Smooth muscle cell (in vitro differentiated cells): Measurements from ENCODE around the gene FFAR3. TPM values are rescaled to one million over a fixed set of nuclear protein-coding genes. Genes with fewer than 3 reads are reported as not detected.

Source experiments
- DNase-seq: peaks from one replicate; lab custom pipeline; 2025; ENCODE audit not compliant: unreplicated experiment; lab: John Stamatoyannopoulos, UW
- H2AFZ ChIP-seq: fragments of 200-600 bp; sonication (generic); 2 replicates; pipeline ENCODE4 v1.6.0; 2016; ENCODE audit warnings: antibody characterized with exemption, low read depth, mild to moderate bottlenecking
- H3F3A ChIP-seq: fragments of 200-600 bp; sonication (generic); 2 replicates; pipeline ENCODE4 v1.6.0; 2017; ENCODE audit warnings: antibody characterized with exemption, low read depth
- H3K27ac ChIP-seq: fragments of 200-600 bp; sonication (generic); 2 replicates; pipeline ENCODE4 v1.5.1; 2016; ENCODE audit warnings: low read depth, mild to moderate bottlenecking
- H3K27me3 ChIP-seq: fragments of 200-600 bp; sonication (generic); 2 replicates; pipeline ENCODE4 v1.6.1; 2016; ENCODE audit warnings: low read depth, mild to moderate bottlenecking
- H3K36me3 ChIP-seq: fragments of 200-600 bp; sonication (generic); 2 replicates; pipeline ENCODE4 v1.5.1; 2016; ENCODE audit warnings: low read depth
- H3K4me1 ChIP-seq: fragments of 200-600 bp; sonication (generic); 2 replicates; pipeline ENCODE4 v1.5.1; 2016; ENCODE audit warnings: low read depth
- H3K4me2 ChIP-seq: fragments of 200-600 bp; sonication (generic); 2 replicates; pipeline ENCODE4 v1.6.0; 2016; ENCODE audit warnings: mild to moderate bottlenecking
- H3K4me3 ChIP-seq: fragments of 200-600 bp; sonication (generic); 2 replicates; pipeline ENCODE4 v1.5.1; 2016; ENCODE audit warnings: mild to moderate bottlenecking
- H3K79me2 ChIP-seq: fragments of 200-600 bp; sonication (generic); 2 replicates; pipeline ENCODE4 v1.6.0; 2016; ENCODE audit warnings: low read depth, mild to moderate bottlenecking
- H3K9ac ChIP-seq: fragments of 200-600 bp; sonication (generic); 2 replicates; pipeline ENCODE4 v1.6.0; 2016; ENCODE audit warnings: low read depth
- H3K9me3 ChIP-seq: fragments of 200-600 bp; sonication (generic); replicated peaks from 2 replicates; pipeline ENCODE4 v1.5.1; 2016; ENCODE audit warnings: low read depth
- H4K20me1 ChIP-seq: fragments of 200-600 bp; sonication (generic); 2 replicates; pipeline ENCODE4 v1.6.0; 2016; ENCODE audit warnings: low read depth
- WGBS: methylation state at CpG from one replicate; pipeline ENCODE4 v1.1.7; 2016; ENCODE audit warnings: low lambda C conversion rate; 5-methylcytosine and 5-hydroxymethylcytosine counted together
- polyA plus RNA-seq: library from polyadenylated mRNA; unstranded; fragments of >200 nt; fragmentation: Nextera tagmentation; extraction: Ambion mirVana; gene quantifications from 2 replicates; pipeline ENCODE4 v1.2.1, GENCODE V29; 2016
- total RNA-seq: library from RNA; depleted of rRNA; stranded (reverse); fragments of >200 nt; gene quantifications from 2 replicates; pipeline ENCODE4 v1.2.3, GENCODE V29; 2014
- TF ChIP-seq, protein P1 (sequence below): fragments of 200-600 bp; sonication (generic); IDR thresholded peaks from 2 replicates; pipeline ENCODE4 v1.5.1; 2017; ENCODE audit warnings: borderline replicate concordance, mild to moderate bottlenecking, antibody characterized with exemption; ENCODE audit not compliant: insufficient read depth, poor library complexity, severe bottlenecking

The FFAR3 gene
- total and polyA plus RNA-seq, 2 experiments from 2014 or later = not detected

DNA sequence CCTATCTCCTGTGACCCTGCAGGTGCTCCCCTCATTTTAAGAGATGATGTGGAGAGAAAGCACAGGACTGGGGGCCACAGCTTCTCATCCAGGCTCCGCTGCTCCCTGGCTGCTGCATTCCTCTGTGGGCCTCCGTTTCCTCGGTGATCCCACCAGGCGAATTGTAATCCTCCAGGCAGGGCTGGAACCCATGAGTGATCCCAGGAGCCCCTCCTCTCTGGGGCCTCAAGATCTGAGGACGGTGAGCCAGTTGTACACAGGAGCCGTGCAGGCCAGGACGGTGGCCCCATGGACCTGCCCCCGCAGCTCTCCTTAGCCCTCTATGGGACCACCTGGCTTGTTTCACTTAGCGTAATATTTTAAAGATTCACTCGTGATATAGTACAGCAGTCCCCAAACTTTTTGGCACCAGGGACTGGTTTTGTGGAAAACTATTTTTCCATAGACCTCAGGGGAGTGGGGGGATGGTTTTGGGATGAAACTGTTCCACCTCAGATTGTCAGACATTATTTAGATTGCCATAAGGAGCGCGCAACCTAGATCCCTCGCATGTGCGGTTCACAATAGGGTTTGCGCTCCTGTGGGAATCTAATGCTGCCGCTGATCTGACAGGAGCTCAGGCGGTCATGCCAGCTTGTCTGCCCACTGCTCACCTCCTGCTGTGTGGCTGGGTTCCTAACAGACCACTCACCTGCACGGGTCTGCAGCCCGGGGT, 5.6 kb downstream of the FFAR3 start:
- no peak overlapping the region for H3K4me3 ChIP-seq
- H3K9me3 ChIP-seq = no peaks in the 10 kb centered on the region
- no peak for DNase-seq

DNA sequence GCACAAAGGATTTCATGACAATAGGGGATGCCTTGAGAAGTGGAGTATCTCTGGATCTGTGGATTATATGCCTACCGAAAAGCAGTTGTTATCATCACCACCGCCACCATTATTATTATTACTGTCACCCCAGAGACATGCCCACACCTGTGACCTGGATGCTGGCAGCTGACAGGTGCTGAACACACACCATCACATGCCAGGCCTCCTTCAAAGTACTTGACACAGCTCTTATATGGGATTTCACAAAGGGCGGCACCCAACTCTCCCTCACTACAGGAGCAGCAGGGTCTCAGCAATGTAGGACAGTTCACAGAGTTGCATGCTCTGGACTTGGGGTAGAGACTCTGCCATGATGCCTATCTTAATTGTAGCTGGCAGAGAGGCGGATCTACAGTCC, 7.0 kb downstream of the FFAR3 start:
- 97% methylated on average over 4 of the region's 4 CpGs for WGBS
- no peak for DNase-seq

More for the DNA sequence above, 5.6 kb downstream of the FFAR3 start:
- Histone ChIP-seq H3K4me1 (no peaks in the 10 kb centered on the region), H3K9ac (no peak overlapping the region), H4K20me1 (no peaks in the 10 kb centered on the region), H3K79me2 (no peaks in the 10 kb centered on the region), H3F3A (no peaks in the 10 kb centered on the region), H3K4me2 (no peak overlapping the region), H3K27me3 (no peaks in the 10 kb centered on the region), H3K36me3 (no peaks in the 10 kb centered on the region), H3K27ac (no peak overlapping the region), H2AFZ (no peak overlapping the region)
- TF ChIP-seq, protein P1, sequence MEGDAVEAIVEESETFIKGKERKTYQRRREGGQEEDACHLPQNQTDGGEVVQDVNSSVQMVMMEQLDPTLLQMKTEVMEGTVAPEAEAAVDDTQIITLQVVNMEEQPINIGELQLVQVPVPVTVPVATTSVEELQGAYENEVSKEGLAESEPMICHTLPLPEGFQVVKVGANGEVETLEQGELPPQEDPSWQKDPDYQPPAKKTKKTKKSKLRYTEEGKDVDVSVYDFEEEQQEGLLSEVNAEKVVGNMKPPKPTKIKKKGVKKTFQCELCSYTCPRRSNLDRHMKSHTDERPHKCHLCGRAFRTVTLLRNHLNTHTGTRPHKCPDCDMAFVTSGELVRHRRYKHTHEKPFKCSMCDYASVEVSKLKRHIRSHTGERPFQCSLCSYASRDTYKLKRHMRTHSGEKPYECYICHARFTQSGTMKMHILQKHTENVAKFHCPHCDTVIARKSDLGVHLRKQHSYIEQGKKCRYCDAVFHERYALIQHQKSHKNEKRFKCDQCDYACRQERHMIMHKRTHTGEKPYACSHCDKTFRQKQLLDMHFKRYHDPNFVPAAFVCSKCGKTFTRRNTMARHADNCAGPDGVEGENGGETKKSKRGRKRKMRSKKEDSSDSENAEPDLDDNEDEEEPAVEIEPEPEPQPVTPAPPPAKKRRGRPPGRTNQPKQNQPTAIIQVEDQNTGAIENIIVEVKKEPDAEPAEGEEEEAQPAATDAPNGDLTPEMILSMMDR = no peak
- 78% methylated on average over 18 of the region's 19 CpGs for WGBS

GRCh38 chr19:35368378-35368777, 10.1 kb downstream of the FFAR3 start:
- TF ChIP-seq, protein P1 = no peak
- Histone ChIP-seq H3K9ac (no peak overlapping the region), H3K79me2 (no peaks in the 10 kb centered on the region), H3K36me3 (no peaks in the 10 kb centered on the region), H3K27me3 (no peaks in the 10 kb centered on the region), H4K20me1 (no peaks in the 10 kb centered on the region), H3K9me3 (no peaks in the 10 kb centered on the region), H3F3A (no peaks in the 10 kb centered on the region), H3K4me3 (no peak overlapping the region), H3K4me2 (no peak overlapping the region), H2AFZ (no peak overlapping the region), H3K4me1 (no peaks in the 10 kb centered on the region), H3K27ac (no peak overlapping the region)
- WGBS = 61% methylated on average over 1 of the region's 1 CpG
- no peak for DNase-seq

More for the DNA sequence above, 7.0 kb downstream of the FFAR3 start:
- Histone ChIP-seq H4K20me1 (no peaks in the 10 kb centered on the region), H3K79me2 (no peaks in the 10 kb centered on the region), H3K4me3 (no peak overlapping the region), H3K27ac (no peak overlapping the region), H3K36me3 (no peaks in the 10 kb centered on the region), H3K4me2 (no peak overlapping the region), H3K9me3 (no peaks in the 10 kb centered on the region), H3F3A (no peaks in the 10 kb centered on the region), H3K4me1 (no peaks in the 10 kb centered on the region), H3K9ac (no peak overlapping the region), H2AFZ (no peak overlapping the region), H3K27me3 (no peaks in the 10 kb centered on the region)
- TF ChIP-seq, protein P1 = no peak

- H3K79me2 ChIP-seq = no peaks in the 10 kb centered on the region
- no peak overlapping the region for H3K4me2 ChIP-seq
- no peaks in the 10 kb centered on the region for H3K27me3 ChIP-seq
- TF ChIP-seq, protein P1 = no peak
- H3K4me3 ChIP-seq = no peak overlapping the region
- DNase-seq = no peak
- no peaks in the 10 kb centered on the region for H3F3A ChIP-seq
- no peak overlapping the region for H3K9ac ChIP-seq
- no peak overlapping the region for H2AFZ ChIP-seq
- H3K36me3 ChIP-seq = no peaks in the 10 kb centered on the region
- no peak overlapping the region for H3K27ac ChIP-seq
- H3K4me1 ChIP-seq = no peaks in the 10 kb centered on the region
- H3K9me3 ChIP-seq = no peaks in the 10 kb centered on the region
- no peaks in the 10 kb centered on the region for H4K20me1 ChIP-seq
Observed at GRCh38 chr19:35369522-35369921, 11.3 kb downstream of the FFAR3 start.
